Bronchial epithelial cell (primary cell): ENCODE results near the gene PIK3R4. TPM values are rescaled to one million over a fixed set of nuclear protein-coding genes. Genes with fewer than 3 reads are reported as not detected.

ENCODE experiments used
- DNase-seq: peaks from one replicate; pipeline ENCODE4 v3.0.0-alpha.2; 2010; ENCODE audit warnings: low read depth
- FAIRE-seq: peaks from 2 replicates; lab custom pipeline; 2011; peaks lifted over from hg19 to GRCh38; lab: Jason Lieb, UNC
- H3K27me3 ChIP-seq: 2 replicates; pipeline ENCODE4 v1.5.1; 2011; ENCODE audit warnings: low read length; ENCODE audit not compliant: control insufficient read depth, insufficient read depth
- H3K36me3 ChIP-seq: 2 replicates; pipeline ENCODE4 v1.5.1; 2011; ENCODE audit warnings: low read length; ENCODE audit not compliant: control insufficient read depth, insufficient read depth
- H3K4me3 ChIP-seq: 2 replicates; pipeline ENCODE4 v1.5.1; 2011; ENCODE audit warnings: mild to moderate bottlenecking, low read depth, low read length, control low read depth
- total RNA-seq: library from RNA; depleted of rRNA; stranded (reverse); fragments of >200 nt; gene quantifications from 2 replicates; pipeline ENCODE4 v1.2.1, GENCODE V29; 2014
- TF ChIP-seq, protein P1 (sequence below): IDR thresholded peaks from 2 replicates; pipeline ENCODE4 v1.5.1; 2011; ENCODE audit warnings: mild to moderate bottlenecking, moderate library complexity, low read length, control low read depth, inconsistent platforms; ENCODE audit not compliant: insufficient read depth, severe bottlenecking

PIK3R4 gene
- total RNA-seq, 1 donor from 2014 or later = 23.7 TPM

DNA sequence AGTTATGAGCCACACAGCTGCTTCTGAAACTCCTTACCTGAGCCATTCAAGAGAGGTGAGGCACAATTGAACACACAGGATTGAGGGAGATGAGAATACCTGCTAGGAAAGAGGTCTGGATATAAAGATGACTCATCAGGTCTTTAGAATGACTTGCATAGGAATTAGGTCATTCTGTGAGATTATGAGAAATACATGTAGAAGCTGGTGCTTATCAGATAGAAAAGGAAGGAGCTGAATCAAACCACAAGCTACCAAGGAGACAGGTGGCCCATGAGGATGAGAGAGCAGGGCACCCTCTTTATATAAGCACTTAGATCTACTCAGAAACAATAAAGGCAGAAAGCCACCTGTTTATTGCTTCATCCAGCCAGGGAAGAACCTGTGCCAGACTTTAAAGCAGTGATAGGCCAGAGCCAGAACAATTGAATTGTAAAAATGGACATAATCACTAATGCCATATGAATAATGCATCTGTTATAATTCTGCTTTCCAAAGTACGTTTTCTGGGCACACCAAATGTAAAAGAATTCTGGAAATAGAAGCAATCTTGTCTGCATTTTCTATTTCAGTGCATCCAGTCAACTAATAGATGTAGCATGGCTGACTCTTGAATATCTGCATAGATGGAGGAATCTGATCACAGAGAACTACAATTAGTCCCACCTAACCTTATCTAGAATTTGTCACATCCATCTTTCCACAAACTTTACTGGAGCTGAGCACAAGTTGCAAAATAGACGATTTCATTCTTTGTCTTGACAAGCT is 74.9 kb downstream of the PIK3R4 start:
- Histone ChIP-seq H3K27me3 (no peaks in the 10 kb centered on the region), H3K36me3 (peaks cover 1% of the 10 kb centered on the region), H3K4me3 (no peak overlapping the region)
- DNase-seq = peak; percentile 75
- TF ChIP-seq, protein P1, sequence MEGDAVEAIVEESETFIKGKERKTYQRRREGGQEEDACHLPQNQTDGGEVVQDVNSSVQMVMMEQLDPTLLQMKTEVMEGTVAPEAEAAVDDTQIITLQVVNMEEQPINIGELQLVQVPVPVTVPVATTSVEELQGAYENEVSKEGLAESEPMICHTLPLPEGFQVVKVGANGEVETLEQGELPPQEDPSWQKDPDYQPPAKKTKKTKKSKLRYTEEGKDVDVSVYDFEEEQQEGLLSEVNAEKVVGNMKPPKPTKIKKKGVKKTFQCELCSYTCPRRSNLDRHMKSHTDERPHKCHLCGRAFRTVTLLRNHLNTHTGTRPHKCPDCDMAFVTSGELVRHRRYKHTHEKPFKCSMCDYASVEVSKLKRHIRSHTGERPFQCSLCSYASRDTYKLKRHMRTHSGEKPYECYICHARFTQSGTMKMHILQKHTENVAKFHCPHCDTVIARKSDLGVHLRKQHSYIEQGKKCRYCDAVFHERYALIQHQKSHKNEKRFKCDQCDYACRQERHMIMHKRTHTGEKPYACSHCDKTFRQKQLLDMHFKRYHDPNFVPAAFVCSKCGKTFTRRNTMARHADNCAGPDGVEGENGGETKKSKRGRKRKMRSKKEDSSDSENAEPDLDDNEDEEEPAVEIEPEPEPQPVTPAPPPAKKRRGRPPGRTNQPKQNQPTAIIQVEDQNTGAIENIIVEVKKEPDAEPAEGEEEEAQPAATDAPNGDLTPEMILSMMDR = no peak
- no peak for FAIRE-seq

DNA sequence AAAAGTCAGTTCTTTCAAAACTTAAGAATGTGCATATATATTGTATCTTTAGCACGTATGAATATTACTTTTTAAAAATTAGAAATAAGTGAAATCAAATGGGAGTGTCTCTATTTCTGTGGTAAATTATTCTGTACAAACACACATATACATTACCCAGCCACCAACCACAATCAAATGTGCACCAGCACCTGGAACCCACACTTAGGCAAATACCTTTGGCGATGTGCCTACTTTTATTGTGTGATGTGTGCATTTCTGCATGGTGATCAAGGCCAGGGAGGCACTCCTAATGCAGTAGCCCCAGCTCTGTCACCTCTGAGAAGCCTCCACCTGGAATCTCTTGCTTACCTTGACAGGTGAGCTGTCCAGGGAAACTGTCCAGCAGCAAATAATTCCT is 76.9 kb downstream of the PIK3R4 start:
- H3K36me3 ChIP-seq = peaks cover 1% of the 10 kb centered on the region
- H3K4me3 ChIP-seq = no peak overlapping the region
- FAIRE-seq (no peak), DNase-seq (no peak)
- TF ChIP-seq, protein P1 = no peak
- H3K27me3 ChIP-seq = no peaks in the 10 kb centered on the region

DNA sequence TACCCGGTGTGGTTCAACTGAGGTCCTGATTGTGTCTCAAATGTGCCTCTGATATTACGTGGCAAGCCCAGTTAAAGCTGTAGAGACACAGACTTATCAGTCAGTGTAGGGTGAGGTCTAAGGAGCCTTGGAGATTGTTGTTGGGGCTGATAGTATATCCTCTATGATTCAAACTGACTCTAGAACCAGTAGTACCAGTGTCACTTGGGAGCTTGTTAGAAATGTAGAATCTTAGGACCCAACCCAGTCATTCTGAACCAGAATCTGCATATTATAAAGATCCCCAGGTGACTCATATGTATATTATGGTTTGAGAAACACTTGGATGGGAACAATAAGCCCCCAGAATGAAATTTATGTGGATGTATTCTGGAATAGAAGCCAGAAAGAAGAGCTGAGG is 83.5 kb downstream of the PIK3R4 start:
- TF ChIP-seq, protein P1 = no peak
- no peak overlapping the region for H3K4me3 ChIP-seq
- DNase-seq (no peak), FAIRE-seq (no peak)
- H3K27me3 ChIP-seq = no peaks in the 10 kb centered on the region
- H3K36me3 ChIP-seq = no peaks in the 10 kb centered on the region

DNA sequence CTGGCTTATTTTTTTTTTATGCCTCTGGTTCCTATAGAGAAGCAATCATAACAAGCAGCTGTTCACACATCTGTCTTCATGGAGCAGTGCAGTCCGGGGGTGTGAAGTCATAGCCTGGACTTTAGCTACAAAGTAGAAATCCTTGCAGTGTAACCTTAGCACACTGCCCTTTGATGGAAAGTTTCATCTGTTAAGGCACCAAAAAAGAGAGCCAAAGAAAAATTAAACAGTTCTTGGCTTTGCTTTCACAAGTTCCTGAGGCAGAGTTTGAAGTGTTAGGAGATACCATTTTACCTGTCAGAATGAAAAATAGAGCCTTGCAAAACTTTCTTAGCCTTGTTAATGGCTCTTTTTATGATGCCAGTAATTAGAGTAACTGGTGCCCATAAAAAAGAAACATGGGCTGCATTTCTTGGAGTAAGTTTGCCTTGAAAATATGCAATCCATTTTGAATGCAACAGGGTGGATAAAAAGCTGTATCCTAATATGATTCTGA is 84.1 kb downstream of the PIK3R4 start:
- DNase-seq (no peak), FAIRE-seq (no peak)
- no peaks in the 10 kb centered on the region for H3K36me3 ChIP-seq
- H3K27me3 ChIP-seq = no peaks in the 10 kb centered on the region
- no peak overlapping the region for H3K4me3 ChIP-seq
- TF ChIP-seq, protein P1 = no peak

DNA sequence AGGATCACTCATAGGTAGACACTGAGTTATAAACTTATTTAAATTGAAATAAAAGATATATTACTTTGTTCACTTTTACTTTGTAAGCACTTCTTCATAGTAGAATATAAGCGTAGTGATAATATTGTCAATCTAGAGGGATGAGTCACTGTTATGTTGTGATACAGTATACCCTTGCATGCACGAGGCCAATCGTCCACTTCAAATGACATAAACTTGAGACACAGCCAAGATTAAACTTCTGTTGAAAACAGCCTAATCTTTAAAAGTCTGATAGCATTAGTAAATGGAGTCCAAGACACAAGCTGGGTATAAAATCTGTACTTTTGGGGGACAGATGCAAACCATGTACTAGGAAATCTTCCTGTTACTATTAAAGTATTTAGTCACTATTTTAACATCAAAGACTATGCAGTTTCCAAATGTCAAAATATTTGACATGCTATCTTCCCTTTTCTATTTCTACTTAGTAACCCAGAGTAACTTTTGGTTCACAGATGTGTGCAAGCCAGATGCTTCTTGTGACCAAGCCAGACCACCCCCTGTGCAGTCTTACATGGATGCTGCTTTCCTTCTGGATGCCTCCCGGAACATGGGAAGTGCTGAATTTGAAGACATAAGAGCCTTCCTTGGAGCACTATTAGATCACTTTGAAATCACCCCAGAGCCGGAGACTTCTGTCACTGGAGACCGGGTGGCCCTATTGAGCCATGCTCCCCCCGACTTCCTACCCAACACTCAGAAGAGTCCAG is 85.3 kb downstream of the PIK3R4 start:
- H3K4me3 ChIP-seq = no peak overlapping the region
- TF ChIP-seq, protein P1 = no peak
- H3K36me3 ChIP-seq = no peaks in the 10 kb centered on the region
- H3K27me3 ChIP-seq = no peaks in the 10 kb centered on the region
- FAIRE-seq (no peak), DNase-seq (peak; percentile 15)
